Spleen (tissue), 7 donors: ENCODE measurements around the gene ACHE.

Experiments used
- POLR2A ChIP-seq, 3 donors: fragments of 450-650 bp; IDR thresholded peaks; one replicate each; pipeline ENCODE4 v1.5.1; 2017; ENCODE audit warnings: antibody characterized with exemption in 3 of 3, mild to moderate bottlenecking in 1 of 3
- POLR2AphosphoS5 ChIP-seq, 3 donors: sonication (generic); formaldehyde crosslinking; IDR thresholded peaks; one replicate each; pipeline ENCODE4 v1.5.1; 2017; ENCODE audit warnings: antibody characterized with exemption in 3 of 3
- TF ChIP-seq, protein P1 (sequence below), 11 experiments: fragments of 200-600 bp in 7 of 11; fragments of 450-650 bp in 4 of 11; sonication (generic) in 4 of 11; IDR thresholded peaks in 8 of 11; conservative IDR thresholded peaks in 3 of 11; 1 replicate in 7 of 11; 2 replicates in 4 of 11; pipeline versions ENCODE4 v1.4.0 to v1.8.0; 2016 to 2021; ENCODE audit warnings: antibody characterized with exemption in 11 of 11, inconsistent platforms in 4 of 11, mild to moderate bottlenecking in 1 of 11
- donor health status: DM: no; HTN: no; CAD: no; lungs with moderate emphysema.
- donor health status: DM: no; HTN: no; CAD: no.
- donor health status: DM: no; HTN: no; CAD: no.

DNA sequence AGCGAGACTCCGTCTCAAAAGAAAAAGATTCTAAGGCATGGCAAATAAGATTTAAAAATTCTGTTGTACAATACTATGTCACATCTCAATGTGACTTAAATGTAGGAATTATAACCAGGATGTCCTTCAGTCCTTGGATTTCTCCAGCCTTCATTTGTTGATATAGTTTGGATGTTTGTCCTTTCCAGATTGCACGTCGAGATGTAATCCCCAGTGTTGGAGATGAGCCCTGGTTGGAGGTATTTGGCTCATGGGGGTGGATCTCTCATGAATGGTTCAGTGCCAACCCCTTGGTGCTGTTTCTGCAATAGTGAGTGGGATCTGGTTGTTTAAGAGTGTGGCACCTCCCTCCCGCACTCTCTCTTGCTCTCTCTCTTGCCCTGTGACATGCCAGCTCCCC is 12.8 kb upstream of the ACHE start:
- TF ChIP-seq, protein P1, sequence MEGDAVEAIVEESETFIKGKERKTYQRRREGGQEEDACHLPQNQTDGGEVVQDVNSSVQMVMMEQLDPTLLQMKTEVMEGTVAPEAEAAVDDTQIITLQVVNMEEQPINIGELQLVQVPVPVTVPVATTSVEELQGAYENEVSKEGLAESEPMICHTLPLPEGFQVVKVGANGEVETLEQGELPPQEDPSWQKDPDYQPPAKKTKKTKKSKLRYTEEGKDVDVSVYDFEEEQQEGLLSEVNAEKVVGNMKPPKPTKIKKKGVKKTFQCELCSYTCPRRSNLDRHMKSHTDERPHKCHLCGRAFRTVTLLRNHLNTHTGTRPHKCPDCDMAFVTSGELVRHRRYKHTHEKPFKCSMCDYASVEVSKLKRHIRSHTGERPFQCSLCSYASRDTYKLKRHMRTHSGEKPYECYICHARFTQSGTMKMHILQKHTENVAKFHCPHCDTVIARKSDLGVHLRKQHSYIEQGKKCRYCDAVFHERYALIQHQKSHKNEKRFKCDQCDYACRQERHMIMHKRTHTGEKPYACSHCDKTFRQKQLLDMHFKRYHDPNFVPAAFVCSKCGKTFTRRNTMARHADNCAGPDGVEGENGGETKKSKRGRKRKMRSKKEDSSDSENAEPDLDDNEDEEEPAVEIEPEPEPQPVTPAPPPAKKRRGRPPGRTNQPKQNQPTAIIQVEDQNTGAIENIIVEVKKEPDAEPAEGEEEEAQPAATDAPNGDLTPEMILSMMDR (IDR thresholded peaks at IDR 0.05 in 8 of 11, conservative IDR thresholded peaks at IDR 0.05 in 3 of 11) = no peak
- TF ChIP-seq POLR2A (IDR thresholded peaks at IDR 0.05) (no peak), POLR2AphosphoS5 (IDR thresholded peaks at IDR 0.05) (no peak)
